Measurements from ENCODE around the gene C1orf50.
A peak's percentile ranks its signal among the peaks of the same experiment; 100 is the strongest.

- TF ChIP-seq, protein P1, sequence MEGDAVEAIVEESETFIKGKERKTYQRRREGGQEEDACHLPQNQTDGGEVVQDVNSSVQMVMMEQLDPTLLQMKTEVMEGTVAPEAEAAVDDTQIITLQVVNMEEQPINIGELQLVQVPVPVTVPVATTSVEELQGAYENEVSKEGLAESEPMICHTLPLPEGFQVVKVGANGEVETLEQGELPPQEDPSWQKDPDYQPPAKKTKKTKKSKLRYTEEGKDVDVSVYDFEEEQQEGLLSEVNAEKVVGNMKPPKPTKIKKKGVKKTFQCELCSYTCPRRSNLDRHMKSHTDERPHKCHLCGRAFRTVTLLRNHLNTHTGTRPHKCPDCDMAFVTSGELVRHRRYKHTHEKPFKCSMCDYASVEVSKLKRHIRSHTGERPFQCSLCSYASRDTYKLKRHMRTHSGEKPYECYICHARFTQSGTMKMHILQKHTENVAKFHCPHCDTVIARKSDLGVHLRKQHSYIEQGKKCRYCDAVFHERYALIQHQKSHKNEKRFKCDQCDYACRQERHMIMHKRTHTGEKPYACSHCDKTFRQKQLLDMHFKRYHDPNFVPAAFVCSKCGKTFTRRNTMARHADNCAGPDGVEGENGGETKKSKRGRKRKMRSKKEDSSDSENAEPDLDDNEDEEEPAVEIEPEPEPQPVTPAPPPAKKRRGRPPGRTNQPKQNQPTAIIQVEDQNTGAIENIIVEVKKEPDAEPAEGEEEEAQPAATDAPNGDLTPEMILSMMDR (IDR thresholded peaks at IDR 0.05): peak in 6 of 7 experiments; percentile 17 to 48 (median 37)
- TF ChIP-seq POLR2A (IDR thresholded peaks at IDR 0.05): no peak
These were observed 10.8 kb downstream of the C1orf50 start for GRCh38 chr1:42777852-42778251.

Measured in body of pancreas (tissue), 4 donors.